A673 (cell line): Measurements from ENCODE around the gene HEY2. TPM values are rescaled to one million over a fixed set of nuclear protein-coding genes. Genes with fewer than 3 reads are reported as not detected.

Experiments used
- BruUV-seq: library from RNA; stranded (reverse); fragments of 400-500 nt; replicated peaks from 2 replicates; lab custom pipeline; 2021; lab: Mats Ljungman, UMichigan
- CTCF ChIA-PET: fragments of 300-600 bp; sonication (Branson Sonifier 250); formaldehyde crosslinking; loops from one replicate; lab custom pipeline; 2022; ENCODE audit warnings: antibody characterized with exemption; lab: Charles Lee
- POLR2A ChIA-PET: fragments of 300-600 bp; sonication (Branson Sonifier 250); formaldehyde crosslinking; loops from one replicate; lab custom pipeline; 2022; ENCODE audit warnings: antibody characterized with exemption; ENCODE audit not compliant: low non-redundant PET; lab: Charles Lee
- DNase-seq: peaks from one replicate; pipeline ENCODE4 v3.0.0-alpha.2; 2015; ENCODE audit warnings: low spot score
- H3K27ac ChIP-seq: fragments of 200-600 bp; sonication (generic); 2 replicates; pipeline ENCODE4 v1.5.1; 2016; ENCODE audit warnings: mixed run types, low read depth, mild to moderate bottlenecking, mixed read lengths, antibody characterized with exemption, low read length; ENCODE audit not compliant: poor library complexity, severe bottlenecking
- H3K27me3 ChIP-seq: fragments of 200-600 bp; sonication (generic); replicated peaks from 2 replicates; pipeline ENCODE4 v1.6.1; 2017; ENCODE audit warnings: mixed run types, low read depth, mild to moderate bottlenecking, mixed read lengths, antibody characterized with exemption, low read length; ENCODE audit not compliant: insufficient read depth, poor library complexity
- H3K36me3 ChIP-seq: fragments of 200-600 bp; sonication (generic); 2 replicates; pipeline ENCODE4 v1.6.1; 2016; ENCODE audit warnings: mixed run types, mild to moderate bottlenecking, mixed read lengths, antibody characterized with exemption, low read length; ENCODE audit not compliant: insufficient read depth, poor library complexity, severe bottlenecking
- H3K4me1 ChIP-seq: fragments of 200-600 bp; sonication (generic); 2 replicates; pipeline ENCODE4 v1.6.1; 2017; ENCODE audit warnings: mixed run types, mild to moderate bottlenecking, mixed read lengths, antibody characterized with exemption, low read length; ENCODE audit not compliant: insufficient read depth, poor library complexity, severe bottlenecking
- H3K4me3 ChIP-seq: fragments of 200-600 bp; sonication (generic); 2 replicates; pipeline ENCODE4 v1.5.1; 2016; ENCODE audit warnings: low read depth, mixed run types, mild to moderate bottlenecking, mixed read lengths, low read length; ENCODE audit not compliant: poor library complexity, severe bottlenecking
- H3K9me3 ChIP-seq: fragments of 200-600 bp; sonication (generic); 2 replicates; pipeline ENCODE4 v1.6.1; 2016; ENCODE audit warnings: mixed run types, low read depth, mild to moderate bottlenecking, mixed read lengths, antibody characterized with exemption, low read length; ENCODE audit not compliant: poor library complexity, severe bottlenecking
- EZH2 ChIP-seq: fragments of 200-600 bp; sonication (generic); IDR thresholded peaks from 2 replicates; pipeline ENCODE4 v1.6.1; 2017; ENCODE audit warnings: borderline replicate concordance, low read depth, mild to moderate bottlenecking, mixed read lengths, antibody characterized with exemption, low read length; ENCODE audit not compliant: poor library complexity, severe bottlenecking
- intact Hi-C: fragments of 100-400 bp; cut with micrococcal nuclease; formaldehyde crosslinking; loops from one replicate; pipeline ENCODE4 v1.10.0; 2022; ENCODE audit not compliant: unreplicated experiment
- total RNA-seq: library from RNA; stranded (reverse); gene quantifications from 2 replicates; pipeline ENCODE4 v1.2.3, GENCODE V29; 2021
- TF ChIP-seq, protein P1 (sequence below): fragments of 300-800, 200-600 bp; sonication (generic); conservative IDR thresholded peaks from 2 replicates; pipeline ENCODE4 v1.5.1; 2017; ENCODE audit warnings: low read depth, mild to moderate bottlenecking, antibody characterized with exemption, low read length, moderate library complexity, mixed read lengths

The HEY2 gene
- total RNA-seq, 1 experiment from 2014 or later = 0.32 TPM

DNA sequence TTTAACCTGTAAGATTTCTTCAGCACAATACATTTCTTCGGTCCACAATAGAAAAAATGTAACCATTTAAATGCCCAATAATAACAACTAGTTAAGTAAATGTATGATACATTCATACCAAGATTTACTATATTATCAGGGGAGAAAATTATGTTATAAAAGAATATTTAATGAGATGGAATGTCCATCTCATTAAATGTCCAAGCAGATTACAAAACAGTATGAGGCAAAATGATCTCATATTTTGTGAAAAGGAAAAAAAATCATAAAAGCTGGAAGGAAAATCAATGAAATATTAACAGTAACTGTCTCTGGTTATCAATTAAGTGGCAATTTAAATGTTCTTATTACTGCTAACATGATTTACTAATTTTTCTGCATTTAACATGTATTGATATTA is 10.1 kb upstream of the HEY2 start:
- TF ChIP-seq, protein P1, sequence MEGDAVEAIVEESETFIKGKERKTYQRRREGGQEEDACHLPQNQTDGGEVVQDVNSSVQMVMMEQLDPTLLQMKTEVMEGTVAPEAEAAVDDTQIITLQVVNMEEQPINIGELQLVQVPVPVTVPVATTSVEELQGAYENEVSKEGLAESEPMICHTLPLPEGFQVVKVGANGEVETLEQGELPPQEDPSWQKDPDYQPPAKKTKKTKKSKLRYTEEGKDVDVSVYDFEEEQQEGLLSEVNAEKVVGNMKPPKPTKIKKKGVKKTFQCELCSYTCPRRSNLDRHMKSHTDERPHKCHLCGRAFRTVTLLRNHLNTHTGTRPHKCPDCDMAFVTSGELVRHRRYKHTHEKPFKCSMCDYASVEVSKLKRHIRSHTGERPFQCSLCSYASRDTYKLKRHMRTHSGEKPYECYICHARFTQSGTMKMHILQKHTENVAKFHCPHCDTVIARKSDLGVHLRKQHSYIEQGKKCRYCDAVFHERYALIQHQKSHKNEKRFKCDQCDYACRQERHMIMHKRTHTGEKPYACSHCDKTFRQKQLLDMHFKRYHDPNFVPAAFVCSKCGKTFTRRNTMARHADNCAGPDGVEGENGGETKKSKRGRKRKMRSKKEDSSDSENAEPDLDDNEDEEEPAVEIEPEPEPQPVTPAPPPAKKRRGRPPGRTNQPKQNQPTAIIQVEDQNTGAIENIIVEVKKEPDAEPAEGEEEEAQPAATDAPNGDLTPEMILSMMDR = no peak
- no peak for TF ChIP-seq EZH2
- intact Hi-C loops = no loop called here
- ChIA-PET CTCF (no interaction called here), POLR2A (no interaction called here)
- DNase-seq = no peak
- H3K27ac ChIP-seq = no peak overlapping the region
- H3K4me1 ChIP-seq = no peaks in the 10 kb centered on the region
- no peaks in the 10 kb centered on the region for H3K36me3 ChIP-seq
- H3K9me3 ChIP-seq = no peaks in the 10 kb centered on the region
- no peak overlapping the region for H3K4me3 ChIP-seq
- H3K27me3 ChIP-seq = peaks cover 15% of the 10 kb centered on the region
- no TSS peak for BruUV-seq

DNA sequence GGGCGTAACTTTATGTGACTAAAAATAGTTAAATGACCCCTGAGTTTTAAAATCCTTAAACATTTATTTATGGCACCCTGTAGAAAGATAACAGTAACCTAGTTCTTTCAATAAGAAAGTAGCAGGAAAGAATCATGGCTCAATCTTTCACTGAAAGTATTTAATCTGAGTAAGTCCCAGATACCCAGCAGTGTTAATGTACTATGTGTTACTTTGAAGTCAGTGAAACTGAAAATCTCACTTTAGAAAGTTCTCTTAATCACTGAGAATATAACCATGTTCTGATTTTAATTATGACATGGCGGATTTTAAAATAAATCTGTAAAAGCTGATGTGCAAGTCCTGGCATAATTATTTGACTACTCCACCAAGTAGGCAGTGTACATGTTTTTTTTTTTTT is 8.1 kb upstream of the HEY2 start:
- POLR2A ChIA-PET = interaction anchor here (0.8 kb wide), 1 partner anchor 28 kb away, joined by 6 read pairs; no protein-coding TSS in a partner anchor
- BruUV-seq = no TSS peak
- Histone ChIP-seq H3K4me1 (no peaks in the 10 kb centered on the region), H3K27ac (no peak overlapping the region), H3K27me3 (peaks cover 33% of the 10 kb centered on the region), H3K4me3 (no peak overlapping the region), H3K36me3 (no peaks in the 10 kb centered on the region), H3K9me3 (no peaks in the 10 kb centered on the region)
- intact Hi-C loops = no loop called here
- DNase-seq = no peak
- no peak for TF ChIP-seq EZH2
- TF ChIP-seq, protein P1 = no peak
- CTCF ChIA-PET = no interaction called here

- Histone ChIP-seq H3K4me1 (no peaks in the 10 kb centered on the region), H3K4me3 (no peak overlapping the region), H3K27ac (no peak overlapping the region), H3K36me3 (no peaks in the 10 kb centered on the region), H3K27me3 (peaks cover 40% of the 10 kb centered on the region), H3K9me3 (no peaks in the 10 kb centered on the region)
- intact Hi-C loops = no loop called here
- no TSS peak for BruUV-seq
- no peak for DNase-seq
- CTCF ChIA-PET = no interaction called here
- POLR2A ChIA-PET = interaction anchor here (0.8 kb wide), 1 partner anchor 27 kb away, joined by 6 read pairs; no protein-coding TSS in a partner anchor
- TF ChIP-seq EZH2 = no peak
- TF ChIP-seq, protein P1 = no peak
These were observed 7.4 kb upstream of the HEY2 start for GRCh38 chr6:125742024-125742423.
